Colonic mucosa (tissue), 4 donors: Measurements from ENCODE around the gene IARS2. TPM values are rescaled to one million over a fixed set of nuclear protein-coding genes. Genes with fewer than 3 reads are reported as not detected.
"Not testable (repeated sequence)": the region's sequence is repeated elsewhere in the genome, so short reads cannot be mapped to it uniquely, and the experiment has no call there.

ENCODE experiments used
- DNase-seq: peaks from one replicate; pipeline ENCODE4 v3.0.0-alpha.2; 2020
- H3K27ac ChIP-seq: fragments of 200-600 bp; one replicate; pipeline ENCODE4 v1.8.0; 2021
- H3K27me3 ChIP-seq: fragments of 200-600 bp; one replicate; pipeline ENCODE4 v1.8.0; 2021
- H3K36me3 ChIP-seq: fragments of 200-600 bp; one replicate; pipeline ENCODE4 v1.8.0; 2021
- H3K4me1 ChIP-seq: fragments of 200-600 bp; one replicate; pipeline ENCODE4 v1.8.0; 2021; ENCODE audit warnings: mild to moderate bottlenecking
- H3K4me3 ChIP-seq: fragments of 200-600 bp; one replicate; pipeline ENCODE4 v1.8.0; 2021
- H3K9ac ChIP-seq, 2 donors: one replicate each; pipeline ENCODE4 v1.7.0; 2013; ENCODE audit warnings: control low read depth in 2 of 2, low read depth in 2 of 2, low read length in 2 of 2
- H3K9me3 ChIP-seq: fragments of 200-600 bp; one replicate; pipeline ENCODE4 v1.8.0; 2021
- CTCF ChIP-seq: fragments of 200-600 bp; IDR thresholded peaks from one replicate; pipeline ENCODE4 v1.8.0; 2022; ENCODE audit warnings: antibody characterized with exemption, mild to moderate bottlenecking
- intact Hi-C: fragments of 100-400 bp; cut with DNase I; formaldehyde crosslinking; loops from one replicate; pipeline ENCODE4 v1.14.1; 2022
- total RNA-seq, 2 donors: library from RNA; stranded (reverse); fragmentation: NEBNext Ultra II Directional in 1 of 2; extraction: Animal tissue kit (Norgen Biotek cat#: 25700) in 1 of 2; gene quantifications; one replicate each; pipeline ENCODE4 v1.2.1, GENCODE V29; 2021
- donor health status: healthy.
- donor health status: DM: no; HTN: no; CAD: no.
- donor health status: DM: no; HTN: no; CAD: no.

The IARS2 gene
- total RNA-seq, 2 donors from 2014 or later, result 80.6 to 114 TPM

DNA sequence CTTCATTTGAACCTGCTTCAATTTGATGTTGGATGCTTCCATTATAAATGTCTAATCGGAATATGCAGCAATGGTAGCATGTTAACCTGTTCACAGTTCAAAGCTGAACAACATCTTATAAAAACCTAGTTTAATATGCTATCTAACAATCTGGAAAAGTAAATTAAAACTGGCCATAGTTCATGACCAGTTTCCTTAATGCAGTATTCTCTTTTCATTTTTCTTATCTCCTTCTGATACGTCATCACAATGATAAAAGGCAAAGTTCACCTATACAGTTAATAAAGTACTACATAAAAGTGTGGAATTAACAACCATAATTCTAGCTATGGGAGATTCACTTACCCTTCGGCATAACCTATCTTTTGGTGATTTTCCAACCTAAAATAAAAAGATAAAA, 65.1 kb downstream of the IARS2 start:
- TF ChIP-seq CTCF, result no peak
- intact Hi-C loops, result no loop called here
- no peak overlapping the region for H3K9ac ChIP-seq
- H3K9me3 ChIP-seq, result no peaks in the 10 kb centered on the region
- no peak for DNase-seq
- no peaks in the 10 kb centered on the region for H3K27me3 ChIP-seq
- no peak overlapping the region for H3K4me3 ChIP-seq
- H3K27ac ChIP-seq, result peak overlapping the region; percentile 15
- no peaks in the 10 kb centered on the region for H3K4me1 ChIP-seq
- no peaks in the 10 kb centered on the region for H3K36me3 ChIP-seq

GRCh38 chr1:220160027-220160426, 66.1 kb downstream of the IARS2 start:
- Histone ChIP-seq H3K27ac (no peak overlapping the region), H3K9me3 (no peaks in the 10 kb centered on the region), H3K9ac (no peak overlapping the region), H3K4me1 (no peaks in the 10 kb centered on the region), H3K4me3 (no peak overlapping the region), H3K36me3 (no peaks in the 10 kb centered on the region), H3K27me3 (no peaks in the 10 kb centered on the region)
- no peak for DNase-seq
- TF ChIP-seq CTCF, result no peak
- intact Hi-C loops, result no loop called here

GRCh38 chr1:220164116-220164515, 70.2 kb downstream of the IARS2 start:
- DNase-seq, result no peak
- Histone ChIP-seq H3K4me1 (no peaks in the 10 kb centered on the region), H3K27ac (no peak overlapping the region), H3K4me3 (no peak overlapping the region), H3K36me3 (no peaks in the 10 kb centered on the region), H3K27me3 (no peaks in the 10 kb centered on the region), H3K9me3 (no peaks in the 10 kb centered on the region), H3K9ac (no peak overlapping the region)
- intact Hi-C loops, result no loop called here
- TF ChIP-seq CTCF, result no peak

GRCh38 chr1:220164517-220164916, 70.6 kb downstream of the IARS2 start:
- DNase-seq, result no peak
- no peak overlapping the region for H3K4me3 ChIP-seq
- no peak overlapping the region for H3K27ac ChIP-seq
- H3K9me3 ChIP-seq, result no peaks in the 10 kb centered on the region
- H3K27me3 ChIP-seq, result no peaks in the 10 kb centered on the region
- H3K4me1 ChIP-seq, result no peaks in the 10 kb centered on the region
- no peak overlapping the region for H3K9ac ChIP-seq
- no peak for TF ChIP-seq CTCF
- intact Hi-C loops, result no loop called here
- H3K36me3 ChIP-seq, result no peaks in the 10 kb centered on the region

DNA sequence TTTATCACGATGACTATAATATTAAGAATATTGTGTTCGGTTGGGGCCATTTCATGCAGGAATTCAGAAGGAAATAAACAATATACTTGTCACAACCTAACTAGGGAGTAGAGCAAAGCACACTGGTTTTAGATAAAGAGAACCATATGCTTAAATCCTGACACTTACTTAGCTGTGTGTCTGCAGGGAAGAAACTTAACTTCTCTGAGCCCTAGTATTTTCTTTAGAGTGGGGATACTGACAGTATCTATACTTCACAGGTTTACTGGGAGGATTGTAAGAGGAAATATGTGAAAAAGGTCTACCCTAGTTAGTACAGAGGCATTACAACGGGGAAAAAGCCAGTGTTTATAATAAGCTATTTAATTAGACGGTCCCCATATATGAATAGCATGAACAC, 72.9 kb downstream of the IARS2 start:
- intact Hi-C loops, result no loop called here
- peaks cover 4% of the 10 kb centered on the region for H3K36me3 ChIP-seq

GRCh38 chr1:220169887-220170286, 76.0 kb downstream of the IARS2 start:
- H3K9me3 ChIP-seq, DNase-seq, H3K36me3 ChIP-seq, intact Hi-C loops, H3K4me1 ChIP-seq, H3K4me3 ChIP-seq, H3K27ac ChIP-seq, H3K27me3 ChIP-seq, H3K9ac ChIP-seq: not testable (repeated sequence)

More for the DNA sequence above, 72.9 kb downstream of the IARS2 start:
- no peak overlapping the region for H3K4me3 ChIP-seq
- no peak overlapping the region for H3K27ac ChIP-seq
- H3K9ac ChIP-seq, result no peak overlapping the region
- no peaks in the 10 kb centered on the region for H3K27me3 ChIP-seq
- no peak for DNase-seq
- TF ChIP-seq CTCF, result no peak
- H3K4me1 ChIP-seq, result no peaks in the 10 kb centered on the region
- H3K9me3 ChIP-seq, result no peaks in the 10 kb centered on the region
